Esophagus squamous epithelium (tissue), 5 donors: ENCODE results near the gene GUCA2A. TPM values are rescaled to one million over a fixed set of nuclear protein-coding genes. Genes with fewer than 3 reads are reported as not detected.

Source experiments
- DNase-seq: peaks from one replicate; lab custom pipeline; 2025; lab: John Stamatoyannopoulos, UW
- H3K27ac ChIP-seq, 4 donors: fragments of 200-600 bp; sonication (generic); one replicate each; pipeline ENCODE4 v1.5.1; 2016 to 2019; ENCODE audit warnings: mild to moderate bottlenecking in 1 of 4
- H3K27me3 ChIP-seq, 4 donors: fragments of 200-600 bp; sonication (generic); 1 replicate in 3 of 4; 2 replicates in 1 of 4; pipeline versions ENCODE4 v1.5.1 to v1.6.0; 2017 to 2021; ENCODE audit warnings: antibody characterized with exemption in 1 of 4
- H3K36me3 ChIP-seq, 3 donors: fragments of 200-600 bp; sonication (generic); one replicate each; pipeline ENCODE4 v1.5.1; 2016 to 2019
- H3K4me1 ChIP-seq, 3 donors: fragments of 200-600 bp; sonication (generic); one replicate each; pipeline ENCODE4 v1.5.1; 2017 to 2019
- H3K4me3 ChIP-seq, 4 donors: fragments of 200-600 bp; sonication (generic); 1 replicate in 3 of 4; 2 replicates in 1 of 4; pipeline ENCODE4 v1.5.1; 2016 to 2019; ENCODE audit warnings: mild to moderate bottlenecking in 2 of 4, moderate library complexity in 1 of 4
- H3K9me3 ChIP-seq, 3 donors: fragments of 200-600 bp; sonication (generic); one replicate each; pipeline ENCODE4 v1.5.1; 2016 to 2019
- CTCF ChIP-seq, 6 experiments: fragments of 450-650 bp in 4 of 6; fragments of 200-600 bp in 2 of 6; sonication (generic) in 2 of 6; IDR thresholded peaks; one replicate each; pipeline ENCODE4 v1.5.1; 2016 to 2019; ENCODE audit warnings: antibody characterized with exemption in 6 of 6, mild to moderate bottlenecking in 4 of 6, moderate library complexity in 4 of 6
- POLR2A ChIP-seq, 4 donors: fragments of 450-650 bp; IDR thresholded peaks; one replicate each; pipeline ENCODE4 v1.6.1; 2017; ENCODE audit warnings: antibody characterized with exemption in 4 of 4, mild to moderate bottlenecking in 4 of 4, moderate library complexity in 3 of 4
- WGBS, 2 donors: methylation state at CpG; one replicate each; pipeline ENCODE4 v1.1.5; 2018; 5-methylcytosine and 5-hydroxymethylcytosine counted together
- intact Hi-C: fragments of 100-400 bp; cut with DNase I; formaldehyde crosslinking; loops from one replicate; pipeline ENCODE4 v1.15.0; 2022
- total RNA-seq, 4 donors: library from RNA; depleted of rRNA; stranded (reverse); fragments of >200 nt; gene quantifications; one replicate each; pipeline ENCODE4 v1.1.0, GENCODE V29; 2016
- donor health status: DM: yes; HTN: yes; CAD: no.

The GUCA2A gene
- total RNA-seq, 4 donors from 2014 or later, result not detected

- intact Hi-C loops, result no loop called here
- DNase-seq, result no peak
- no peak for TF ChIP-seq POLR2A (IDR thresholded peaks at IDR 0.05)
- no peak for TF ChIP-seq CTCF (IDR thresholded peaks at IDR 0.05)
- H3K27ac ChIP-seq, result no peak overlapping the region
- no peak overlapping the region for H3K4me3 ChIP-seq
- no peaks in the 10 kb centered on the region for H3K9me3 ChIP-seq
- H3K27me3 ChIP-seq, result no peaks in the 10 kb centered on the region
- WGBS, 2 donors, result 57 to 66% methylated on average over 3 of the region's 3 CpGs
- H3K36me3 ChIP-seq, result peaks cover 0 to 29% (median 0%) of the 10 kb centered on the region in 3 donors
- H3K4me1 ChIP-seq, result peaks cover 9 to 34% (median 12%) of the 10 kb centered on the region in 3 donors
Measured at GRCh38 chr1:42206164-42206563, 41.6 kb upstream of the GUCA2A start.

- DNase-seq, result no peak
- no peaks in the 10 kb centered on the region for H3K9me3 ChIP-seq
- peaks cover 0 to 12% (median 0%) of the 10 kb centered on the region in 3 donors for H3K4me1 ChIP-seq
- peaks cover 0 to 49% (median 0%) of the 10 kb centered on the region in 3 donors for H3K36me3 ChIP-seq
- H3K27ac ChIP-seq, result no peak overlapping the region
- no peak overlapping the region for H3K4me3 ChIP-seq
- no peaks in the 10 kb centered on the region for H3K27me3 ChIP-seq
- intact Hi-C loops, result no loop called here
- no peak for TF ChIP-seq POLR2A (IDR thresholded peaks at IDR 0.05)
- no peak for TF ChIP-seq CTCF (IDR thresholded peaks at IDR 0.05)
Measured at GRCh38 chr1:42201986-42202385, 37.4 kb upstream of the GUCA2A start.

GRCh38 chr1:42198251-42198650 is 33.7 kb upstream of the GUCA2A start:
- no peak overlapping the region for H3K4me3 ChIP-seq
- H3K27ac ChIP-seq, result no peak overlapping the region
- no peak for TF ChIP-seq POLR2A (IDR thresholded peaks at IDR 0.05)
- TF ChIP-seq CTCF (IDR thresholded peaks at IDR 0.05), result no peak
- WGBS, 2 donors, result 85 to 87% methylated on average over 5 of the region's 5 CpGs
- peaks cover 0 to 66% (median 0%) of the 10 kb centered on the region in 3 donors for H3K36me3 ChIP-seq
- no peaks in the 10 kb centered on the region for H3K9me3 ChIP-seq
- DNase-seq, result no peak
- no peaks in the 10 kb centered on the region for H3K27me3 ChIP-seq
- H3K4me1 ChIP-seq, result no peaks in the 10 kb centered on the region
- intact Hi-C loops, result no loop called here

GRCh38 chr1:42195841-42196240 is 31.3 kb upstream of the GUCA2A start:
- DNase-seq, result no peak
- intact Hi-C loops, result no loop called here
- H3K4me3 ChIP-seq, result no peak overlapping the region
- 93 to 96% methylated on average over 2 to 3 of the region's 3 CpGs for WGBS, 2 donors
- H3K27ac ChIP-seq, result no peak overlapping the region
- H3K9me3 ChIP-seq, result no peaks in the 10 kb centered on the region
- H3K4me1 ChIP-seq, result peaks cover 0 to 8% (median 4%) of the 10 kb centered on the region in 3 donors
- H3K36me3 ChIP-seq, result peaks cover 0 to 63% (median 0%) of the 10 kb centered on the region in 3 donors
- TF ChIP-seq CTCF (IDR thresholded peaks at IDR 0.05) (no peak), POLR2A (IDR thresholded peaks at IDR 0.05) (no peak)
- H3K27me3 ChIP-seq, result no peaks in the 10 kb centered on the region

GRCh38 chr1:42192106-42192505 is 27.6 kb upstream of the GUCA2A start:
- no peaks in the 10 kb centered on the region for H3K9me3 ChIP-seq
- H3K4me1 ChIP-seq, result peaks cover 0 to 8% (median 4%) of the 10 kb centered on the region in 3 donors
- peaks cover 0 to 84% (median 0%) of the 10 kb centered on the region in 3 donors for H3K36me3 ChIP-seq
- H3K27ac ChIP-seq, result no peak overlapping the region
- DNase-seq, result no peak
- no peaks in the 10 kb centered on the region for H3K27me3 ChIP-seq
- no peak overlapping the region for H3K4me3 ChIP-seq
- intact Hi-C loops, result no loop called here
- TF ChIP-seq CTCF (IDR thresholded peaks at IDR 0.05) (no peak), POLR2A (IDR thresholded peaks at IDR 0.05) (no peak)
- WGBS, 2 donors, result 51 to 71% methylated on average over 4 of the region's 4 CpGs
